SK-N-SH (cell line): Measurements from ENCODE around the gene ACIN1.

ENCODE experiments used
- TF ChIP-seq, protein P1 (sequence below): IDR thresholded peaks from 2 replicates; pipeline ENCODE4 v1.6.1; 2012; ENCODE audit warnings: mild to moderate bottlenecking, low read depth, low read length, moderate library complexity
- TF ChIP-seq, protein P2 (sequence below): IDR thresholded peaks from 2 replicates; pipeline ENCODE4 v1.4.0; 2012; ENCODE audit warnings: low read depth
- TF ChIP-seq, protein P3 (sequence below): IDR thresholded peaks from 2 replicates; pipeline ENCODE4 v1.4.0; 2012; ENCODE audit warnings: low read depth, borderline replicate concordance
- TF ChIP-seq, protein P4 (sequence below): fragments of 200-600 bp; sonication (generic); IDR thresholded peaks from 2 replicates; pipeline ENCODE4 v1.6.1; 2017; ENCODE audit warnings: antibody characterized with exemption, mild to moderate bottlenecking, moderate library complexity

GRCh38 chr14:23103581-23103980 is 8.6 kb upstream of the ACIN1 start:
- TF ChIP-seq, protein P1, sequence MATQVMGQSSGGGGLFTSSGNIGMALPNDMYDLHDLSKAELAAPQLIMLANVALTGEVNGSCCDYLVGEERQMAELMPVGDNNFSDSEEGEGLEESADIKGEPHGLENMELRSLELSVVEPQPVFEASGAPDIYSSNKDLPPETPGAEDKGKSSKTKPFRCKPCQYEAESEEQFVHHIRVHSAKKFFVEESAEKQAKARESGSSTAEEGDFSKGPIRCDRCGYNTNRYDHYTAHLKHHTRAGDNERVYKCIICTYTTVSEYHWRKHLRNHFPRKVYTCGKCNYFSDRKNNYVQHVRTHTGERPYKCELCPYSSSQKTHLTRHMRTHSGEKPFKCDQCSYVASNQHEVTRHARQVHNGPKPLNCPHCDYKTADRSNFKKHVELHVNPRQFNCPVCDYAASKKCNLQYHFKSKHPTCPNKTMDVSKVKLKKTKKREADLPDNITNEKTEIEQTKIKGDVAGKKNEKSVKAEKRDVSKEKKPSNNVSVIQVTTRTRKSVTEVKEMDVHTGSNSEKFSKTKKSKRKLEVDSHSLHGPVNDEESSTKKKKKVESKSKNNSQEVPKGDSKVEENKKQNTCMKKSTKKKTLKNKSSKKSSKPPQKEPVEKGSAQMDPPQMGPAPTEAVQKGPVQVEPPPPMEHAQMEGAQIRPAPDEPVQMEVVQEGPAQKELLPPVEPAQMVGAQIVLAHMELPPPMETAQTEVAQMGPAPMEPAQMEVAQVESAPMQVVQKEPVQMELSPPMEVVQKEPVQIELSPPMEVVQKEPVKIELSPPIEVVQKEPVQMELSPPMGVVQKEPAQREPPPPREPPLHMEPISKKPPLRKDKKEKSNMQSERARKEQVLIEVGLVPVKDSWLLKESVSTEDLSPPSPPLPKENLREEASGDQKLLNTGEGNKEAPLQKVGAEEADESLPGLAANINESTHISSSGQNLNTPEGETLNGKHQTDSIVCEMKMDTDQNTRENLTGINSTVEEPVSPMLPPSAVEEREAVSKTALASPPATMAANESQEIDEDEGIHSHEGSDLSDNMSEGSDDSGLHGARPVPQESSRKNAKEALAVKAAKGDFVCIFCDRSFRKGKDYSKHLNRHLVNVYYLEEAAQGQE, result no peak
- TF ChIP-seq, protein P2, sequence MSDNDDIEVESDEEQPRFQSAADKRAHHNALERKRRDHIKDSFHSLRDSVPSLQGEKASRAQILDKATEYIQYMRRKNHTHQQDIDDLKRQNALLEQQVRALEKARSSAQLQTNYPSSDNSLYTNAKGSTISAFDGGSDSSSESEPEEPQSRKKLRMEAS, result no peak
- TF ChIP-seq, protein P3, sequence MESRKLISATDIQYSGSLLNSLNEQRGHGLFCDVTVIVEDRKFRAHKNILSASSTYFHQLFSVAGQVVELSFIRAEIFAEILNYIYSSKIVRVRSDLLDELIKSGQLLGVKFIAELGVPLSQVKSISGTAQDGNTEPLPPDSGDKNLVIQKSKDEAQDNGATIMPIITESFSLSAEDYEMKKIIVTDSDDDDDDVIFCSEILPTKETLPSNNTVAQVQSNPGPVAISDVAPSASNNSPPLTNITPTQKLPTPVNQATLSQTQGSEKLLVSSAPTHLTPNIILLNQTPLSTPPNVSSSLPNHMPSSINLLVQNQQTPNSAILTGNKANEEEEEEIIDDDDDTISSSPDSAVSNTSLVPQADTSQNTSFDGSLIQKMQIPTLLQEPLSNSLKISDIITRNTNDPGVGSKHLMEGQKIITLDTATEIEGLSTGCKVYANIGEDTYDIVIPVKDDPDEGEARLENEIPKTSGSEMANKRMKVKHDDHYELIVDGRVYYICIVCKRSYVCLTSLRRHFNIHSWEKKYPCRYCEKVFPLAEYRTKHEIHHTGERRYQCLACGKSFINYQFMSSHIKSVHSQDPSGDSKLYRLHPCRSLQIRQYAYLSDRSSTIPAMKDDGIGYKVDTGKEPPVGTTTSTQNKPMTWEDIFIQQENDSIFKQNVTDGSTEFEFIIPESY, result no peak
- TF ChIP-seq, protein P4, sequence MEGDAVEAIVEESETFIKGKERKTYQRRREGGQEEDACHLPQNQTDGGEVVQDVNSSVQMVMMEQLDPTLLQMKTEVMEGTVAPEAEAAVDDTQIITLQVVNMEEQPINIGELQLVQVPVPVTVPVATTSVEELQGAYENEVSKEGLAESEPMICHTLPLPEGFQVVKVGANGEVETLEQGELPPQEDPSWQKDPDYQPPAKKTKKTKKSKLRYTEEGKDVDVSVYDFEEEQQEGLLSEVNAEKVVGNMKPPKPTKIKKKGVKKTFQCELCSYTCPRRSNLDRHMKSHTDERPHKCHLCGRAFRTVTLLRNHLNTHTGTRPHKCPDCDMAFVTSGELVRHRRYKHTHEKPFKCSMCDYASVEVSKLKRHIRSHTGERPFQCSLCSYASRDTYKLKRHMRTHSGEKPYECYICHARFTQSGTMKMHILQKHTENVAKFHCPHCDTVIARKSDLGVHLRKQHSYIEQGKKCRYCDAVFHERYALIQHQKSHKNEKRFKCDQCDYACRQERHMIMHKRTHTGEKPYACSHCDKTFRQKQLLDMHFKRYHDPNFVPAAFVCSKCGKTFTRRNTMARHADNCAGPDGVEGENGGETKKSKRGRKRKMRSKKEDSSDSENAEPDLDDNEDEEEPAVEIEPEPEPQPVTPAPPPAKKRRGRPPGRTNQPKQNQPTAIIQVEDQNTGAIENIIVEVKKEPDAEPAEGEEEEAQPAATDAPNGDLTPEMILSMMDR, result no peak
